BJ (cell line): ENCODE measurements around the gene COG5. TPM values are rescaled to one million over a fixed set of nuclear protein-coding genes. Genes with fewer than 3 reads are reported as not detected.

Experiments used
- CTCF ChIA-PET: fragments of 350-600 bp; formaldehyde crosslinking; extraction: SDS; loops from one replicate; lab custom pipeline; 2021; ENCODE audit warnings: antibody characterized with exemption, inconsistent platforms; lab: Yijun Ruan, JAX
- POLR2A ChIA-PET: fragments of 300-600 bp; sonication (Branson Sonifier 250); formaldehyde crosslinking; extraction: SDS; loops from one replicate; lab custom pipeline; 2021; ENCODE audit warnings: antibody characterized with exemption; lab: Charles Lee
- DNase-seq: peaks from one replicate; pipeline ENCODE4 v3.0.0-alpha.2; 2011; ENCODE audit warnings: low read depth
- H3K27me3 ChIP-seq: 2 replicates; pipeline ENCODE4 v1.6.0; 2011; ENCODE audit warnings: low read length; ENCODE audit not compliant: control insufficient read depth, insufficient read depth
- H3K36me3 ChIP-seq: 2 replicates; pipeline ENCODE4 v1.5.1; 2011; ENCODE audit warnings: low read length; ENCODE audit not compliant: control insufficient read depth, insufficient read depth
- H3K4me3 ChIP-seq: 2 replicates; pipeline ENCODE4 v1.5.1; 2011; ENCODE audit warnings: low read depth, mild to moderate bottlenecking, control low read depth, low read length
- CTCF ChIP-seq: IDR thresholded peaks from 2 replicates; pipeline ENCODE4 v1.5.1; 2011; ENCODE audit warnings: low read depth, mild to moderate bottlenecking, control low read depth, inconsistent platforms, low read length, moderate library complexity; ENCODE audit not compliant: insufficient read depth
- polyA plus RNA-seq: library from polyadenylated mRNA; depleted of rRNA; stranded (reverse); fragments of >200 nt; gene quantifications from 2 replicates; pipeline ENCODE4 v1.2.3, GENCODE V29; 2011

COG5 gene
- polyA plus RNA-seq, 1 experiment = 20.5 TPM

DNA sequence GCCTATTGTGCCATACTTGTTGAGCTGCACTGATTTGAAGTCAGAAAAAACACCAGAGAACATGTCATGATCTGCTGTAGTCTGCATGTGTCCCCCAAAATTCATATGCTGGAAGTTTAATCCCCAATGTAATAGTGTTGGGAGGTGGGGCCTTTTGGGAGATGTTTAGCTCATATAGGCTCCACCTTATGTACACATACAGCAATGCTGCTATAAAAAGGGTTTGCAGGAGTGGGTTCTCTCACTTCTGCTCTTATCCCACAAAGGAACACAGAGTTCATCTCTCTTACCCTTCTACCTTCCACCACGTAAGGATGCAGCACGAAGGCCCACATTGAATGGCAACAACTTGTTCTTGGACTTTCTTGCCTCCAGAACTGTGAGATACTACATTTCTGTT, 70.8 kb downstream of the COG5 start:
- DNase-seq = no peak
- ChIA-PET CTCF (interaction anchor here (0.6 to 1.2 kb wide), 3 partner anchors 12 to 295 kb away, joined by 3 to 4 read pairs (median 3); no protein-coding TSS in a partner anchor), POLR2A (no interaction called here)
- no peak for TF ChIP-seq CTCF
- Histone ChIP-seq H3K36me3 (no peaks in the 10 kb centered on the region), H3K27me3 (no peaks in the 10 kb centered on the region), H3K4me3 (no peak overlapping the region)

DNA sequence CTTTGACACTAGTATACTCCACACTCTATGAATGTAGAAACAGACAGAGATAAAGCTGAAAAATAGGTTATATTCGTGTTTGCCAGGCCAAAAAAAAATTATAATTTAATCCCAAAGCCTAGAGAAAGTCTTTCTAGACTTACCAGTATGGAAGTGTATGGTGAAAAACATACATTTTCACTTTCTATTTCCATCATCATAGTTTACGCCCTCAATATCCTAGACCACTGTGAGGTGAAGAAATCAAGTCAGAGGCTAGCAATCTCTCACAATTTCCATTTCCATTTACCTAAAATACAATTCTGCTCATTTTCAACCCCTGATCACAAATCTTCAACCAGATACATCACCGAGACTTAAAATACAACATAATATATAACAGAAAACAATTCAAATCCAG, 77.7 kb downstream of the COG5 start:
- Histone ChIP-seq H3K4me3 (no peak overlapping the region), H3K36me3 (no peaks in the 10 kb centered on the region), H3K27me3 (no peaks in the 10 kb centered on the region)
- DNase-seq = no peak
- TF ChIP-seq CTCF = no peak
- ChIA-PET POLR2A (no interaction called here), CTCF (no interaction called here)

GRCh38 chr7:107482571-107482970, 81.1 kb downstream of the COG5 start:
- POLR2A ChIA-PET = no interaction called here
- CTCF ChIA-PET = no interaction called here

DNA sequence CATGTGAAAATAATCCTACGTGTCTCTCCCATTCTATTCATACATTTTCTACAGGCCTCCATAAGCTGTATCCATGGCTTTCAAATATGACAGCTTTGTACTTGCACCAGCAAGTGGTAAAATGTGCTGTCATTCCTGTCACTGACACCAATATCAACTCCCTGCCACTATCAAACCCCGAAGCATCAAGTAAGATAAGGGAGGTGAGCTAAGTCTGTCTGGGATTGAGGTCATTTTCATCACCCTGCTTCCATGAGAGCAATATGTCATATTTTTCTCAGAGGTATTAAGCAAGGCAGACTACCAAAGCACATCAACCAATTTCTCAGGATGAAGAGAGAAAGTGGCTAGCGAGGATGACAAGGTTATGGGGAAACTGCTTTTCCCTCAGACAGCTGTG, 82.8 kb downstream of the COG5 start:
- POLR2A ChIA-PET = no interaction called here
- no peaks in the 10 kb centered on the region for H3K36me3 ChIP-seq
- DNase-seq = no peak
- CTCF ChIA-PET = interaction anchor here (1.5 kb wide), 1 partner anchor 12 kb away, joined by 4 read pairs; no protein-coding TSS in a partner anchor
- H3K27me3 ChIP-seq = no peaks in the 10 kb centered on the region
- TF ChIP-seq CTCF = no peak
- H3K4me3 ChIP-seq = no peak overlapping the region

More at GRCh38 chr7:107482571-107482970, 81.1 kb downstream of the COG5 start:
- DNase-seq = no peak
- TF ChIP-seq CTCF = no peak
- Histone ChIP-seq H3K27me3 (no peaks in the 10 kb centered on the region), H3K4me3 (no peak overlapping the region), H3K36me3 (no peaks in the 10 kb centered on the region)

- CTCF ChIA-PET = interaction anchor here (1.1 kb wide), 1 partner anchor 15 kb away, joined by 4 read pairs; no protein-coding TSS in a partner anchor
These were observed 84.4 kb downstream of the COG5 start for GRCh38 chr7:107479303-107479702.

More at GRCh38 chr7:107479303-107479702, 84.4 kb downstream of the COG5 start:
- DNase-seq = no peak
- no peak for TF ChIP-seq CTCF
- Histone ChIP-seq H3K36me3 (no peaks in the 10 kb centered on the region), H3K4me3 (no peak overlapping the region), H3K27me3 (no peaks in the 10 kb centered on the region)
- POLR2A ChIA-PET = no interaction called here
